Calu3 (cell line): ENCODE results near the gene CDT1. TPM values are rescaled to one million over a fixed set of nuclear protein-coding genes. Genes with fewer than 3 reads are reported as not detected.

Experiments used
- BruUV-seq: library from RNA; stranded (reverse); fragments of 400-500 nt; replicated peaks from 2 replicates; lab custom pipeline; 2021; lab: Mats Ljungman, UMichigan
- CTCF ChIA-PET: fragments of 300-600 bp; sonication (Branson Sonifier 250); formaldehyde crosslinking; loops from one replicate; lab custom pipeline; 2022; ENCODE audit warnings: antibody characterized with exemption; lab: Charles Lee
- DNase-seq: peaks from one replicate; pipeline ENCODE4 v3.0.0; 2022
- H3K27ac Mint-ChIP-seq: one replicate; pipeline ENCODE4 v1.8.0; 2022; ENCODE audit warnings: mixed read lengths; ENCODE audit not compliant: unreplicated experiment
- H3K27me3 Mint-ChIP-seq: one replicate; pipeline ENCODE4 v1.8.0; 2022; ENCODE audit warnings: mixed read lengths; ENCODE audit not compliant: unreplicated experiment
- H3K36me3 Mint-ChIP-seq: one replicate; pipeline ENCODE4 v1.8.0; 2022; ENCODE audit warnings: mild to moderate bottlenecking, moderate library complexity, mixed read lengths; ENCODE audit not compliant: insufficient read depth, unreplicated experiment
- H3K4me1 Mint-ChIP-seq: one replicate; pipeline ENCODE4 v1.8.0; 2022; ENCODE audit warnings: mild to moderate bottlenecking, low read depth, mixed read lengths; ENCODE audit not compliant: unreplicated experiment
- H3K4me3 Mint-ChIP-seq: one replicate; pipeline ENCODE4 v1.8.0; 2022; ENCODE audit warnings: mild to moderate bottlenecking, low read depth, moderate library complexity, mixed read lengths; ENCODE audit not compliant: unreplicated experiment
- H3K9me3 Mint-ChIP-seq: one replicate; pipeline ENCODE4 v1.8.0; 2022; ENCODE audit warnings: low read depth, mixed read lengths; ENCODE audit not compliant: unreplicated experiment
- CTCF ChIP-seq: fragments of 200-600 bp; IDR thresholded peaks from one replicate; pipeline ENCODE4 v1.8.0; 2022; ENCODE audit warnings: antibody characterized with exemption; ENCODE audit not compliant: unreplicated experiment
- intact Hi-C: fragments of 100-400 bp; cut with micrococcal nuclease; formaldehyde crosslinking; loops from one replicate; pipeline ENCODE4 v1.10.0; 2022; ENCODE audit not compliant: unreplicated experiment
- total RNA-seq: library from RNA; stranded (reverse); gene quantifications from 2 replicates; pipeline ENCODE4 v1.2.3, GENCODE V29; 2022

The CDT1 gene
- total RNA-seq, 1 experiment from 2014 or later, result 74.8 TPM

DNA sequence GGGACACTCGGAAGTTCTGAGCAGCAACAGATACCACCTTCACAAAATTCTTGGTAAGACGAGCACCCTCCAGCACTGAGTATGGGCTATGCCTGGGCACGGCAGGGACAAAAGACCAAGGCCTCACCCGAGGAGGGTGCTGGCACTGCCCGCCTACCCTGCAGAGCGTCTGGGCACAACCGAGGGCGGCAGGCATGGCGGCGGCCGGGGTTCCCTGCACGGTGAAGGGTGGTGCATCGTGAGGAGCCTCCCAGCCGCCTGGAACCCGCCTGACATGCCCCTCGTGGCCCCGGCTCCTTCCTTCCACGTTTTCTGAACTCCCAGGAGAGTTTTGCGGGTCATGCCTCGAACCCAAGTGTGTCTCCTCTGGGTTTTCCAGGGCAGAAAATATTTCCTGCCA is 34.2 kb downstream of the CDT1 start:
- CTCF ChIA-PET, result no interaction called here
- Mint-ChIP-seq H3K4me3 (no peak overlapping the region), H3K36me3 (peaks cover 15% of the 10 kb centered on the region), H3K9me3 (no peaks in the 10 kb centered on the region), H3K27ac (no peak overlapping the region), H3K4me1 (no peaks in the 10 kb centered on the region), H3K27me3 (no peaks in the 10 kb centered on the region)
- TF ChIP-seq CTCF, result no peak
- intact Hi-C loops, result no loop called here
- BruUV-seq, result no TSS peak
- DNase-seq, result no peak

DNA sequence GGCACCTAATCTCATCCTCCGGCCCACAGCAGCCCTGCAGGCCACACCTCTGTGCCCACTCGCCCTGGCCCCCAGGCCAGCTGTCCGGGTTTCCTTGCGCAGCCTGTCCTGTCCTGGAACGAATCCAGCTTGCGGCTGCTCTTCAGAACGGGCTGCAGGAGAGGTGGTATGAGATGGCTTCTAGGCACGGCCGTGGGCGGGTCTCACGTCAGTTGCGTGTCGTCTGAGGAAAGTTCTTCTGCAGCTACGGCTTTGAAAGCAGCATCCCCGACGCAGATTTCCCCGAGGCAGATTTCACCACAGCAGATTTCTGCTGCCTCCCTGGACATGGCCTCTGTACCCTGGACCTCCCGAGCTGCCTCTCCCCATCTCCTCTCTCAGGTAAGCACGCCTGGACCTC is 35.0 kb downstream of the CDT1 start:
- Mint-ChIP-seq H3K27me3 (no peaks in the 10 kb centered on the region), H3K9me3 (no peaks in the 10 kb centered on the region), H3K36me3 (peaks cover 10% of the 10 kb centered on the region), H3K4me3 (no peak overlapping the region), H3K4me1 (no peaks in the 10 kb centered on the region), H3K27ac (peak overlapping the region; percentile 46)
- BruUV-seq, result no TSS peak
- no peak for TF ChIP-seq CTCF
- CTCF ChIA-PET, result interaction anchor here (0.7 kb wide), 1 partner anchor 117 kb away, joined by 3 read pairs; no protein-coding TSS in a partner anchor
- intact Hi-C loops, result no loop called here
- DNase-seq, result no peak

GRCh38 chr16:88839026-88839529 is 35.5 kb downstream of the CDT1 start:
- Mint-ChIP-seq H3K4me3 (no peak overlapping the region), H3K4me1 (no peaks in the 10 kb centered on the region), H3K9me3 (no peaks in the 10 kb centered on the region), H3K27me3 (no peaks in the 10 kb centered on the region), H3K36me3 (peaks cover 9% of the 10 kb centered on the region), H3K27ac (peak overlapping the region; percentile 46)
- CTCF ChIA-PET, result interaction anchor here (0.7 kb wide), 1 partner anchor 117 kb away, joined by 3 read pairs; no protein-coding TSS in a partner anchor
- DNase-seq, result no peak
- intact Hi-C loops, result no loop called here
- BruUV-seq, result no TSS peak
- TF ChIP-seq CTCF, result peak; percentile 63

- Mint-ChIP-seq H3K27ac (no peak overlapping the region), H3K9me3 (no peaks in the 10 kb centered on the region), H3K4me3 (no peak overlapping the region), H3K27me3 (no peaks in the 10 kb centered on the region), H3K36me3 (peaks cover 9% of the 10 kb centered on the region), H3K4me1 (no peaks in the 10 kb centered on the region)
- no peak for TF ChIP-seq CTCF
- no TSS peak for BruUV-seq
- intact Hi-C loops, result no loop called here
- CTCF ChIA-PET, result interaction anchor here (0.6 kb wide), 1 partner anchor 15 kb away, joined by 5 read pairs; no protein-coding TSS in a partner anchor
- no peak for DNase-seq
These were observed 36.4 kb downstream of the CDT1 start for GRCh38 chr16:88839745-88840599.
